ENCODE data around the gene SLC34A3. TPM values are rescaled to one million over a fixed set of nuclear protein-coding genes. Genes with fewer than 3 reads are reported as not detected.

SLC34A3 gene
- total RNA-seq, 1 donor from 2014 or later: not detected

GRCh38 chr9:137201205-137201868 is 29.4 kb upstream of the SLC34A3 start:
- DNase-seq (ENCODE audit: low read depth, low spot score): no peak
- Mint-ChIP-seq H3K27ac (ENCODE audit: unreplicated experiment) (peak overlapping the region; percentile 81), H3K4me3 (peak overlapping the region; percentile 90), H3K9me3 (no peaks in the 10 kb centered on the region), H3K27me3 (ENCODE audit: low read depth) (no peaks in the 10 kb centered on the region), H3K4me1 (peaks cover 28% of the 10 kb centered on the region), H3K36me3 (ENCODE audit: low read depth) (no peaks in the 10 kb centered on the region)
- TF ChIP-seq CTCF (conservative IDR thresholded peaks at IDR 0.05): no peak

GRCh38 chr9:137202966-137203365 is 27.7 kb upstream of the SLC34A3 start:
- Mint-ChIP-seq H3K36me3 (ENCODE audit: low read depth) (peaks cover 7% of the 10 kb centered on the region), H3K4me3 (peak overlapping the region; percentile 66), H3K27me3 (ENCODE audit: low read depth) (no peaks in the 10 kb centered on the region), H3K27ac (ENCODE audit: unreplicated experiment) (no peak overlapping the region), H3K9me3 (no peaks in the 10 kb centered on the region), H3K4me1 (peaks cover 42% of the 10 kb centered on the region)
- no peak for TF ChIP-seq CTCF (conservative IDR thresholded peaks at IDR 0.05)
- DNase-seq (ENCODE audit: low read depth, low spot score): no peak

- TF ChIP-seq CTCF (conservative IDR thresholded peaks at IDR 0.05): no peak
- Mint-ChIP-seq H3K4me3 (peak overlapping the region; percentile 94), H3K27ac (ENCODE audit: unreplicated experiment) (peak overlapping the region; percentile 94), H3K9me3 (no peaks in the 10 kb centered on the region), H3K4me1 (peaks cover 42% of the 10 kb centered on the region), H3K36me3 (ENCODE audit: low read depth) (peaks cover 7% of the 10 kb centered on the region), H3K27me3 (ENCODE audit: low read depth) (no peaks in the 10 kb centered on the region)
- DNase-seq (ENCODE audit: low read depth, low spot score): no peak
Observed at GRCh38 chr9:137204731-137205125, 26.0 kb upstream of the SLC34A3 start.

GRCh38 chr9:137205126-137206069 is 25.3 kb upstream of the SLC34A3 start, which contains the start of the genes NDOR1 and TMEM203:
Gene NDOR1, plus strand, starts transcription at chr9:137205700. Its CDS starts 78 bp downstream, at chr9:137205778.
Gene TMEM203, minus strand, starts transcription at chr9:137205648. Its CDS starts 234 bp downstream, at chr9:137205414.
- H3K4me3 Mint-ChIP-seq: peak within 1 kb of the TSS; percentile 94
- DNase-seq (ENCODE audit: low read depth, low spot score): peak; percentile 92
- no peak for TF ChIP-seq CTCF (conservative IDR thresholded peaks at IDR 0.05)
- H3K27me3 Mint-ChIP-seq (ENCODE audit: low read depth): no peaks in the 10 kb centered on the region
- H3K4me1 Mint-ChIP-seq: peaks cover 42% of the 10 kb centered on the region
- peaks cover 7% of the 10 kb centered on the region for H3K36me3 Mint-ChIP-seq (ENCODE audit: low read depth)
- peak within 1 kb of the TSS; percentile 94 for H3K27ac Mint-ChIP-seq (ENCODE audit: unreplicated experiment)
- no peaks in the 10 kb centered on the region for H3K9me3 Mint-ChIP-seq

- TF ChIP-seq CTCF (conservative IDR thresholded peaks at IDR 0.05): no peak
- peaks cover 7% of the 10 kb centered on the region for H3K36me3 Mint-ChIP-seq (ENCODE audit: low read depth)
Observed at GRCh38 chr9:137206602-137207001, 24.1 kb upstream of the SLC34A3 start.

More at GRCh38 chr9:137206602-137207001, 24.1 kb upstream of the SLC34A3 start:
- Mint-ChIP-seq H3K9me3 (no peaks in the 10 kb centered on the region), H3K4me3 (peak overlapping the region; percentile 94), H3K27me3 (ENCODE audit: low read depth) (no peaks in the 10 kb centered on the region), H3K4me1 (peaks cover 38% of the 10 kb centered on the region), H3K27ac (ENCODE audit: unreplicated experiment) (peak overlapping the region; percentile 94)
- no peak for DNase-seq (ENCODE audit: low read depth, low spot score)

All from neural crest cell (in vitro differentiated cells).